Neural progenitor cell (in vitro differentiated cells): ENCODE measurements around the gene RBM15B. TPM values are rescaled to one million over a fixed set of nuclear protein-coding genes. Genes with fewer than 3 reads are reported as not detected.

Experiments
- DNase-seq: peaks from one replicate; pipeline ENCODE4 v3.0.0-alpha.2; 2016; ENCODE audit warnings: low spot score
- H2AFZ ChIP-seq: fragments of 200-600 bp; sonication (generic); replicated peaks from 2 replicates; pipeline ENCODE4 v1.6.1; 2016; ENCODE audit warnings: antibody characterized with exemption
- H3F3A ChIP-seq: fragments of 200-600 bp; sonication (generic); 2 replicates; pipeline ENCODE4 v1.6.1; 2016; ENCODE audit warnings: antibody characterized with exemption, low read depth
- H3K27ac ChIP-seq: fragments of 200-600 bp; sonication (generic); 2 replicates; pipeline ENCODE4 v1.5.1; 2016; ENCODE audit warnings: mild to moderate bottlenecking
- H3K27me3 ChIP-seq: fragments of 200-600 bp; sonication (generic); 2 replicates; pipeline ENCODE4 v1.6.1; 2016; ENCODE audit warnings: mild to moderate bottlenecking, moderate library complexity
- H3K36me3 ChIP-seq: fragments of 200-600 bp; sonication (generic); 2 replicates; pipeline ENCODE4 v1.5.1; 2016
- H3K4me1 ChIP-seq: fragments of 200-600 bp; sonication (generic); 2 replicates; pipeline ENCODE4 v1.6.1; 2016; ENCODE audit warnings: mixed run types
- H3K4me2 ChIP-seq: fragments of 200-600 bp; sonication (generic); 2 replicates; pipeline ENCODE4 v1.6.1; 2016
- H3K4me3 ChIP-seq: fragments of 200-600 bp; sonication (generic); 2 replicates; pipeline ENCODE4 v1.5.1; 2016
- H3K79me2 ChIP-seq: fragments of 200-600 bp; sonication (generic); 2 replicates; pipeline ENCODE4 v1.6.1; 2016; ENCODE audit warnings: low read depth
- H3K9ac ChIP-seq: fragments of 200-600 bp; sonication (generic); 2 replicates; pipeline ENCODE4 v1.6.1; 2016
- H3K9me3 ChIP-seq: fragments of 200-600 bp; sonication (generic); 2 replicates; pipeline ENCODE4 v1.5.1; 2016; ENCODE audit warnings: low read depth
- H4K20me1 ChIP-seq: fragments of 200-600 bp; sonication (generic); 2 replicates; pipeline ENCODE4 v1.6.1; 2016; ENCODE audit warnings: low read depth
- H3K27ac Mint-ChIP-seq: 3 replicates; pipeline ENCODE4 v1.8.0; 2021; ENCODE audit warnings: mixed read lengths
- H3K27me3 Mint-ChIP-seq: 2 replicates; pipeline ENCODE4 v1.8.0; 2022; ENCODE audit warnings: low read depth, mild to moderate bottlenecking, inconsistent platforms, moderate library complexity, mixed read lengths; ENCODE audit not compliant: insufficient read depth
- H3K36me3 Mint-ChIP-seq: 3 replicates; pipeline ENCODE4 v1.8.0; 2021; ENCODE audit warnings: mixed read lengths
- H3K4me1 Mint-ChIP-seq: 3 replicates; pipeline ENCODE4 v1.8.0; 2021; ENCODE audit warnings: mixed read lengths
- H3K4me3 Mint-ChIP-seq: 3 replicates; pipeline ENCODE4 v1.8.0; 2021; ENCODE audit warnings: mild to moderate bottlenecking, moderate library complexity, mixed read lengths
- H3K9me3 Mint-ChIP-seq: 3 replicates; pipeline ENCODE4 v1.8.0; 2020; ENCODE audit warnings: mixed read lengths
- CTCF ChIP-seq: fragments of 200-600 bp; sonication (generic); IDR thresholded peaks from 2 replicates; pipeline ENCODE4 v1.5.1; 2017; ENCODE audit warnings: antibody characterized with exemption, mild to moderate bottlenecking
- EZH2 ChIP-seq: fragments of 200-600 bp; sonication (generic); IDR thresholded peaks from 2 replicates; pipeline ENCODE4 v1.6.1; 2017; ENCODE audit warnings: antibody characterized with exemption, mild to moderate bottlenecking, moderate library complexity
- EZH2phosphoT487 ChIP-seq: fragments of 200-600 bp; sonication (generic); IDR thresholded peaks from 2 replicates; pipeline ENCODE4 v1.6.1; 2017; ENCODE audit warnings: antibody characterized with exemption
- total RNA-seq: library from RNA; depleted of rRNA; stranded (reverse); fragments of >200 nt; gene quantifications from 2 replicates; pipeline ENCODE4 v1.2.3, GENCODE V29; 2015; ENCODE audit warnings: low replicate concordance

Gene RBM15B
- 28.1 and 47.9 TPM in 2 replicates for total RNA-seq

GRCh38 chr3:51391075-51391565, at the start of gene RBM15B:
TSS of gene RBM15B (plus strand) at chr3:51391285. CDS start at chr3:51391400, 115 bp downstream.
- Mint-ChIP-seq H3K9me3 (peaks cover 14% of the 10 kb centered on the region), H3K4me1 (peaks cover 47% of the 10 kb centered on the region), H3K27me3 (peaks cover 15% of the 10 kb centered on the region), H3K4me3 (peak within 1 kb of the TSS; percentile 87), H3K36me3 (peaks cover 48% of the 10 kb centered on the region), H3K27ac (peak within 1 kb of the TSS; percentile 66)
- Histone ChIP-seq H2AFZ (peak within 1 kb of the TSS; percentile 80), H3K9me3 (no peaks in the 10 kb centered on the region), H4K20me1 (peaks cover 73% of the 10 kb centered on the region), H3K4me1 (peaks cover 36% of the 10 kb centered on the region), H3K27me3 (no peaks in the 10 kb centered on the region), H3K36me3 (peaks cover 14% of the 10 kb centered on the region), H3K4me2 (peak within 1 kb of the TSS; percentile 96), H3K9ac (peak within 1 kb of the TSS; percentile 99), H3F3A (peaks cover 65% of the 10 kb centered on the region), H3K79me2 (peaks cover 71% of the 10 kb centered on the region), H3K4me3 (peak within 1 kb of the TSS; percentile 92), H3K27ac (peak within 1 kb of the TSS; percentile 92)
- DNase-seq, result peak; percentile 99
- no peak for TF ChIP-seq EZH2phosphoT487
- TF ChIP-seq CTCF, result peak; percentile 69

- Mint-ChIP-seq H3K9me3 (no peaks in the 10 kb centered on the region), H3K4me3 (peak overlapping the region; percentile 53), H3K27me3 (no peaks in the 10 kb centered on the region), H3K27ac (no peak overlapping the region), H3K4me1 (peaks cover 21% of the 10 kb centered on the region), H3K36me3 (peaks cover 6% of the 10 kb centered on the region)
- H3K4me3 ChIP-seq, result no peak overlapping the region
- H3K9me3 ChIP-seq, result no peaks in the 10 kb centered on the region
- no peak overlapping the region for H3K4me2 ChIP-seq
- peaks cover 8% of the 10 kb centered on the region for H3K4me1 ChIP-seq
- no peak for DNase-seq
- no peak overlapping the region for H2AFZ ChIP-seq
- H3K79me2 ChIP-seq, result no peaks in the 10 kb centered on the region
- H4K20me1 ChIP-seq, result no peaks in the 10 kb centered on the region
- no peaks in the 10 kb centered on the region for H3F3A ChIP-seq
- H3K36me3 ChIP-seq, result no peaks in the 10 kb centered on the region
- no peak overlapping the region for H3K9ac ChIP-seq
- no peaks in the 10 kb centered on the region for H3K27me3 ChIP-seq
- no peak overlapping the region for H3K27ac ChIP-seq
- TF ChIP-seq EZH2 (no peak), EZH2phosphoT487 (no peak)
These were observed 47.0 kb upstream of the RBM15B start for GRCh38 chr3:51343918-51344687.

GRCh38 chr3:51350751-51351150, 40.3 kb upstream of the RBM15B start:
- H3K9me3 Mint-ChIP-seq, result no peaks in the 10 kb centered on the region
- H3F3A ChIP-seq, result no peaks in the 10 kb centered on the region
- H3K79me2 ChIP-seq, result no peaks in the 10 kb centered on the region
- no peak overlapping the region for H3K9ac ChIP-seq
- TF ChIP-seq CTCF, result no peak
- no peak for TF ChIP-seq EZH2
- no peak for TF ChIP-seq EZH2phosphoT487
- no peaks in the 10 kb centered on the region for H3K36me3 ChIP-seq
- H3K4me2 ChIP-seq, result no peak overlapping the region
- peaks cover 4% of the 10 kb centered on the region for H3K4me1 ChIP-seq
- no peak overlapping the region for H3K27ac ChIP-seq
- no peak overlapping the region for H3K27ac Mint-ChIP-seq
- H3K27me3 ChIP-seq, result no peaks in the 10 kb centered on the region
- no peak overlapping the region for H2AFZ ChIP-seq
- no peaks in the 10 kb centered on the region for H3K9me3 ChIP-seq
- H3K4me1 Mint-ChIP-seq, result no peaks in the 10 kb centered on the region
- DNase-seq, result no peak
- H3K4me3 ChIP-seq, result no peak overlapping the region
- no peak overlapping the region for H3K4me3 Mint-ChIP-seq
- H3K36me3 Mint-ChIP-seq, result peaks cover 7% of the 10 kb centered on the region
- H4K20me1 ChIP-seq, result no peaks in the 10 kb centered on the region
- peaks cover 2% of the 10 kb centered on the region for H3K27me3 Mint-ChIP-seq

- Mint-ChIP-seq H3K27ac (no peak overlapping the region), H3K4me3 (no peak overlapping the region), H3K9me3 (no peaks in the 10 kb centered on the region), H3K36me3 (peaks cover 7% of the 10 kb centered on the region), H3K27me3 (peaks cover 3% of the 10 kb centered on the region), H3K4me1 (no peaks in the 10 kb centered on the region)
- Histone ChIP-seq H3K4me2 (no peak overlapping the region), H3K9me3 (no peaks in the 10 kb centered on the region), H3K9ac (no peak overlapping the region), H2AFZ (no peak overlapping the region), H3K4me3 (no peak overlapping the region), H3K27me3 (no peaks in the 10 kb centered on the region), H3F3A (no peaks in the 10 kb centered on the region), H3K27ac (no peak overlapping the region), H3K36me3 (no peaks in the 10 kb centered on the region), H4K20me1 (no peaks in the 10 kb centered on the region), H3K79me2 (no peaks in the 10 kb centered on the region), H3K4me1 (peaks cover 4% of the 10 kb centered on the region)
- no peak for DNase-seq
- TF ChIP-seq CTCF (no peak), EZH2phosphoT487 (no peak), EZH2 (no peak)
These were observed 38.0 kb upstream of the RBM15B start for GRCh38 chr3:51353131-51353530.
